Activated naive CD4-positive, alpha-beta T cell treated with anti-CD3 and anti-CD28 coated beads, Interleukin-2, amount 50 U/mL, for 72 hours (primary cell): ENCODE measurements around the gene EN2. TPM values are rescaled to one million over a fixed set of nuclear protein-coding genes. Genes with fewer than 3 reads are reported as not detected.

Experiments
- ATAC-seq, 2 donors: fragments of 150-1000 bp; cut with Tn5 transposase; 2 replicates each; pipeline ENCODE4 v1.10.0; 2021; ENCODE audit warnings: mild to moderate bottlenecking in 2 of 2, moderate library complexity in 2 of 2
- DNase-seq, 2 donors: peaks; one replicate each; pipeline ENCODE4 v3.0.0; 2021 to 2022; ENCODE audit warnings: low spot score in 2 of 2
- H3K27ac Mint-ChIP-seq, 2 donors: one replicate each; pipeline ENCODE4 v1.8.0; 2022; ENCODE audit warnings: mild to moderate bottlenecking in 2 of 2, mixed read lengths in 2 of 2
- H3K36me3 Mint-ChIP-seq, 2 donors: one replicate each; pipeline ENCODE4 v1.8.0; 2022; ENCODE audit warnings: mixed read lengths in 2 of 2
- H3K9me3 Mint-ChIP-seq, 2 donors: one replicate each; pipeline ENCODE4 v1.8.0; 2022; ENCODE audit warnings: mixed read lengths in 2 of 2
- total RNA-seq, 2 donors: library from RNA; stranded (reverse); gene quantifications; one replicate each; pipeline ENCODE4 v1.2.3, GENCODE V29; 2022

The EN2 gene
- total RNA-seq, 2 donors from 2014 or later, result not detected

- Mint-ChIP-seq H3K9me3 (no peaks in the 10 kb centered on the region), H3K36me3 (peaks cover 0 to 6% of the 10 kb centered on the region in 2 donors), H3K27ac (no peak overlapping the region)
- DNase-seq (no peak), ATAC-seq (no peak)
Measured at GRCh38 chr7:155497149-155497901, 39.4 kb downstream of the EN2 start.

- no peak overlapping the region for H3K27ac Mint-ChIP-seq
- H3K36me3 Mint-ChIP-seq, result peaks cover 6 to 31% of the 10 kb centered on the region in 2 donors
- no peak for DNase-seq
- H3K9me3 Mint-ChIP-seq, result no peaks in the 10 kb centered on the region
- ATAC-seq, result no peak
Measured at GRCh38 chr7:155505422-155505793, 47.5 kb downstream of the EN2 start.

GRCh38 chr7:155506854-155507337 lies 49.0 kb downstream of the EN2 start:
- ATAC-seq, result peak in 1 of 2 donors; percentile 48
- Mint-ChIP-seq H3K36me3 (peaks cover 6 to 25% of the 10 kb centered on the region in 2 donors), H3K9me3 (no peaks in the 10 kb centered on the region), H3K27ac (no peak overlapping the region)
- DNase-seq, result no peak

- ATAC-seq (no peak), DNase-seq (no peak)
- peaks cover 6 to 25% of the 10 kb centered on the region in 2 donors for H3K36me3 Mint-ChIP-seq
- no peak overlapping the region for H3K27ac Mint-ChIP-seq
- H3K9me3 Mint-ChIP-seq, result no peaks in the 10 kb centered on the region
Measured at GRCh38 chr7:155507576-155507975, 49.6 kb downstream of the EN2 start.

- no peak for DNase-seq
- Mint-ChIP-seq H3K36me3 (peaks cover 6 to 25% of the 10 kb centered on the region in 2 donors), H3K27ac (peak overlapping the region in 1 of 2 donors; percentile 82), H3K9me3 (no peaks in the 10 kb centered on the region)
- no peak for ATAC-seq
Measured at GRCh38 chr7:155508376-155509358, 50.7 kb downstream of the EN2 start.

- Mint-ChIP-seq H3K36me3 (peaks cover 6 to 25% of the 10 kb centered on the region in 2 donors), H3K27ac (peak overlapping the region in 1 of 2 donors; percentile 82), H3K9me3 (no peaks in the 10 kb centered on the region)
- ATAC-seq (peak in 1 of 2 donors; percentile 24), DNase-seq (no peak)
Measured at GRCh38 chr7:155509359-155509724, 51.4 kb downstream of the EN2 start.

GRCh38 chr7:155509725-155510551 lies 52.0 kb downstream of the EN2 start:
- peaks cover 6 to 25% of the 10 kb centered on the region in 2 donors for H3K36me3 Mint-ChIP-seq
- H3K9me3 Mint-ChIP-seq, result no peaks in the 10 kb centered on the region
- no peak for ATAC-seq
- peak overlapping the region in 1 of 2 donors; percentile 93 for H3K27ac Mint-ChIP-seq
- no peak for DNase-seq

GRCh38 chr7:155510975-155511701 lies 53.2 kb downstream of the EN2 start:
- Mint-ChIP-seq H3K36me3 (peaks cover 6 to 25% of the 10 kb centered on the region in 2 donors), H3K9me3 (no peaks in the 10 kb centered on the region), H3K27ac (no peak overlapping the region)
- ATAC-seq, result no peak
- no peak for DNase-seq

GRCh38 chr7:155511702-155511996 lies 53.7 kb downstream of the EN2 start:
- no peaks in the 10 kb centered on the region for H3K9me3 Mint-ChIP-seq
- H3K27ac Mint-ChIP-seq, result no peak overlapping the region
- ATAC-seq (no peak), DNase-seq (no peak)
- peaks cover 6 to 25% of the 10 kb centered on the region in 2 donors for H3K36me3 Mint-ChIP-seq

- DNase-seq (no peak), ATAC-seq (no peak)
- no peaks in the 10 kb centered on the region for H3K9me3 Mint-ChIP-seq
- peaks cover 6 to 19% of the 10 kb centered on the region in 2 donors for H3K36me3 Mint-ChIP-seq
- no peak overlapping the region for H3K27ac Mint-ChIP-seq
Measured at GRCh38 chr7:155512246-155512887, 54.4 kb downstream of the EN2 start.

GRCh38 chr7:155513543-155514285 lies 55.8 kb downstream of the EN2 start:
- Mint-ChIP-seq H3K36me3 (peaks cover 6 to 11% of the 10 kb centered on the region in 2 donors), H3K9me3 (no peaks in the 10 kb centered on the region), H3K27ac (no peak overlapping the region)
- DNase-seq (no peak), ATAC-seq (no peak)

GRCh38 chr7:155514296-155514695 lies 56.4 kb downstream of the EN2 start:
- peaks cover 1 to 7% of the 10 kb centered on the region in 2 donors for H3K36me3 Mint-ChIP-seq
- ATAC-seq (no peak), DNase-seq (no peak)
- no peaks in the 10 kb centered on the region for H3K9me3 Mint-ChIP-seq
- H3K27ac Mint-ChIP-seq, result no peak overlapping the region
